ENCODE data around the gene USP6NL.

DNA sequence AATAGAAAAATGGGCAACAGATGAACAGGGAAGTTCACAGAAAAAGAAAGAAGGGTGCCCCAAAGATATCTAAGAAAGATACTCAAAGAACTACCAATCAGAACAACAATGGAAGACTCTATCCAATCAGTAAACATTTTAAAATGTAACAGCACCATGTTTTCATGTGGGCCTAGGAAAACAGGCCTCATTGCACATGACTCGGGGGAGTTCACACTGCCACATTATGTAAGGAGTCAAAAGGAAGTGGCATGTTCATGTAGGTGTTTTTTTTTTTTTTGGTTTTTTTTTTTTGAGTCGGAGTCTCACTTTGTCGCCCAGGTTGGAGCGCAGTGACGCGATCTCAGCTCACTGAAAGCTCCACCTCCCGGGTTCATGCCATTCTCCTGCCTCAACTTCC, 132.2 kb downstream of the USP6NL start:
- TF ChIP-seq POLR2AphosphoS5 (IDR thresholded peaks at IDR 0.05; ENCODE audit: low read depth, low read length), result no peak
- TF ChIP-seq, protein P1, sequence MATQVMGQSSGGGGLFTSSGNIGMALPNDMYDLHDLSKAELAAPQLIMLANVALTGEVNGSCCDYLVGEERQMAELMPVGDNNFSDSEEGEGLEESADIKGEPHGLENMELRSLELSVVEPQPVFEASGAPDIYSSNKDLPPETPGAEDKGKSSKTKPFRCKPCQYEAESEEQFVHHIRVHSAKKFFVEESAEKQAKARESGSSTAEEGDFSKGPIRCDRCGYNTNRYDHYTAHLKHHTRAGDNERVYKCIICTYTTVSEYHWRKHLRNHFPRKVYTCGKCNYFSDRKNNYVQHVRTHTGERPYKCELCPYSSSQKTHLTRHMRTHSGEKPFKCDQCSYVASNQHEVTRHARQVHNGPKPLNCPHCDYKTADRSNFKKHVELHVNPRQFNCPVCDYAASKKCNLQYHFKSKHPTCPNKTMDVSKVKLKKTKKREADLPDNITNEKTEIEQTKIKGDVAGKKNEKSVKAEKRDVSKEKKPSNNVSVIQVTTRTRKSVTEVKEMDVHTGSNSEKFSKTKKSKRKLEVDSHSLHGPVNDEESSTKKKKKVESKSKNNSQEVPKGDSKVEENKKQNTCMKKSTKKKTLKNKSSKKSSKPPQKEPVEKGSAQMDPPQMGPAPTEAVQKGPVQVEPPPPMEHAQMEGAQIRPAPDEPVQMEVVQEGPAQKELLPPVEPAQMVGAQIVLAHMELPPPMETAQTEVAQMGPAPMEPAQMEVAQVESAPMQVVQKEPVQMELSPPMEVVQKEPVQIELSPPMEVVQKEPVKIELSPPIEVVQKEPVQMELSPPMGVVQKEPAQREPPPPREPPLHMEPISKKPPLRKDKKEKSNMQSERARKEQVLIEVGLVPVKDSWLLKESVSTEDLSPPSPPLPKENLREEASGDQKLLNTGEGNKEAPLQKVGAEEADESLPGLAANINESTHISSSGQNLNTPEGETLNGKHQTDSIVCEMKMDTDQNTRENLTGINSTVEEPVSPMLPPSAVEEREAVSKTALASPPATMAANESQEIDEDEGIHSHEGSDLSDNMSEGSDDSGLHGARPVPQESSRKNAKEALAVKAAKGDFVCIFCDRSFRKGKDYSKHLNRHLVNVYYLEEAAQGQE (IDR thresholded peaks at IDR 0.05; ENCODE audit: insufficient read depth in 1 of 2, low read depth in 2 of 2, low read length in 2 of 2), result no peak
- TF ChIP-seq TAF1 (IDR thresholded peaks at IDR 0.05; ENCODE audit: borderline replicate concordance, insufficient read depth, low read length), result no peak
- TF ChIP-seq SIN3A (IDR thresholded peaks at IDR 0.05; ENCODE audit: borderline replicate concordance, insufficient read depth, low read length), result no peak
- no peak for TF ChIP-seq FOXP2 (optimal IDR thresholded peaks at IDR 0.05; ENCODE audit: borderline replicate concordance, extremely low read depth, extremely low read length, insufficient read depth)

All from PFSK-1 (cell line).